HEK293 (cell line): Measurements from ENCODE around the gene CA11.

ENCODE experiments used
- BCL11A ChIP-seq: fragments of 450-650 bp; formaldehyde crosslinking; IDR thresholded peaks from 2 replicates; pipeline ENCODE4 v1.5.1; 2016; ENCODE audit warnings: low read depth, missing biosample characterization, missing genetic modification characterization
- ELK4 ChIP-seq: IDR thresholded peaks from 2 replicates; pipeline ENCODE4 v1.6.1; 2011; ENCODE audit warnings: mild to moderate bottlenecking, low read depth, low read length, borderline replicate concordance
- KLF8 ChIP-seq: fragments of 450-650 bp; formaldehyde crosslinking; IDR thresholded peaks from 2 replicates; pipeline ENCODE4 v1.5.1; 2016; ENCODE audit warnings: missing biosample characterization, missing genetic modification characterization
- PATZ1 ChIP-seq: fragments of 450-650 bp; formaldehyde crosslinking; IDR thresholded peaks from 2 replicates; pipeline ENCODE4 v1.5.1; 2016; ENCODE audit warnings: missing biosample characterization, missing genetic modification characterization
- PRDM10 ChIP-seq: fragments of 450-650 bp; formaldehyde crosslinking; IDR thresholded peaks from 2 replicates; pipeline ENCODE4 v1.5.1; 2016; ENCODE audit warnings: missing biosample characterization, missing genetic modification characterization
- ZBTB8A ChIP-seq: fragments of 450-650 bp; formaldehyde crosslinking; IDR thresholded peaks from 2 replicates; pipeline ENCODE4 v1.5.1; 2016; ENCODE audit warnings: missing biosample characterization, missing genetic modification characterization
- ZFP41 ChIP-seq: fragments of 450-650 bp; formaldehyde crosslinking; IDR thresholded peaks from 2 replicates; pipeline ENCODE4 v1.5.1; 2016; ENCODE audit warnings: missing biosample characterization, missing genetic modification characterization, borderline replicate concordance
- ZIC2 ChIP-seq: fragments of 450-650 bp; formaldehyde crosslinking; IDR thresholded peaks from 2 replicates; pipeline ENCODE4 v1.5.1; 2016; ENCODE audit warnings: missing biosample characterization, missing genetic modification characterization
- ZNF138 ChIP-seq: fragments of 450-650 bp; formaldehyde crosslinking; IDR thresholded peaks from 2 replicates; pipeline ENCODE4 v1.5.1; 2016; ENCODE audit warnings: missing biosample characterization, missing genetic modification characterization, borderline replicate concordance
- ZNF169 ChIP-seq: fragments of 450-650 bp; formaldehyde crosslinking; IDR thresholded peaks from 2 replicates; pipeline ENCODE4 v1.5.1; 2016; ENCODE audit warnings: missing biosample characterization, missing genetic modification characterization
- ZNF202 ChIP-seq: fragments of 450-650 bp; formaldehyde crosslinking; IDR thresholded peaks from 2 replicates; pipeline ENCODE4 v1.5.1; 2016; ENCODE audit warnings: missing biosample characterization, missing genetic modification characterization, borderline replicate concordance
- ZNF221 ChIP-seq: fragments of 450-650 bp; formaldehyde crosslinking; IDR thresholded peaks from 2 replicates; pipeline ENCODE4 v1.5.1; 2017; ENCODE audit warnings: missing biosample characterization, missing genetic modification characterization, borderline replicate concordance
- ZNF23 ChIP-seq: fragments of 450-650 bp; formaldehyde crosslinking; IDR thresholded peaks from 2 replicates; pipeline ENCODE4 v1.5.1; 2016; ENCODE audit warnings: missing biosample characterization, missing genetic modification characterization, borderline replicate concordance
- ZNF24 ChIP-seq: fragments of 450-650 bp; formaldehyde crosslinking; IDR thresholded peaks from 2 replicates; pipeline ENCODE4 v1.5.1; 2016; ENCODE audit warnings: missing biosample characterization, missing genetic modification characterization
- ZNF26 ChIP-seq: fragments of 450-650 bp; formaldehyde crosslinking; IDR thresholded peaks from 2 replicates; pipeline ENCODE4 v1.5.1; 2016; ENCODE audit warnings: missing biosample characterization, missing genetic modification characterization
- ZNF311 ChIP-seq: fragments of 450-650 bp; formaldehyde crosslinking; IDR thresholded peaks from 2 replicates; pipeline ENCODE4 v1.5.1; 2017; ENCODE audit warnings: missing biosample characterization, missing genetic modification characterization, borderline replicate concordance
- ZNF335 ChIP-seq: fragments of 450-650 bp; formaldehyde crosslinking; conservative IDR thresholded peaks from 2 replicates; pipeline ENCODE4 v1.5.1; 2016; ENCODE audit warnings: missing biosample characterization, missing genetic modification characterization
- ZNF362 ChIP-seq: fragments of 450-650 bp; formaldehyde crosslinking; IDR thresholded peaks from 2 replicates; pipeline ENCODE4 v1.5.1; 2016; ENCODE audit warnings: missing biosample characterization, missing genetic modification characterization
- ZNF37A ChIP-seq: fragments of 450-650 bp; IDR thresholded peaks from 2 replicates; pipeline ENCODE4 v1.5.1; 2018; ENCODE audit warnings: missing biosample characterization, missing genetic modification characterization
- ZNF394 ChIP-seq: fragments of 450-650 bp; formaldehyde crosslinking; IDR thresholded peaks from 2 replicates; pipeline ENCODE4 v1.5.1; 2016; ENCODE audit warnings: missing biosample characterization, missing genetic modification characterization, mild to moderate bottlenecking, moderate library complexity, borderline replicate concordance
- ZNF404 ChIP-seq: fragments of 450-650 bp; formaldehyde crosslinking; IDR thresholded peaks from 2 replicates; pipeline ENCODE4 v1.5.1; 2017; ENCODE audit warnings: missing biosample characterization, missing genetic modification characterization
- ZNF433 ChIP-seq: fragments of 450-650 bp; formaldehyde crosslinking; IDR thresholded peaks from 2 replicates; pipeline ENCODE4 v1.5.1; 2016; ENCODE audit warnings: missing biosample characterization, missing genetic modification characterization, low read depth
- ZNF449 ChIP-seq: fragments of 450-650 bp; formaldehyde crosslinking; IDR thresholded peaks from 2 replicates; pipeline ENCODE4 v1.5.1; 2017; ENCODE audit warnings: missing biosample characterization, mild to moderate bottlenecking, missing genetic modification characterization, moderate library complexity
- ZNF514 ChIP-seq: fragments of 450-650 bp; formaldehyde crosslinking; IDR thresholded peaks from 2 replicates; pipeline ENCODE4 v1.5.1; 2016; ENCODE audit warnings: missing biosample characterization, missing genetic modification characterization
- ZNF549 ChIP-seq: fragments of 450-650 bp; IDR thresholded peaks from 2 replicates; pipeline ENCODE4 v1.5.1; 2018; ENCODE audit warnings: missing biosample characterization, missing genetic modification characterization, mild to moderate bottlenecking, inconsistent platforms, moderate library complexity
- ZNF561 ChIP-seq: fragments of 450-650 bp; IDR thresholded peaks from 2 replicates; pipeline ENCODE4 v1.5.1; 2018; ENCODE audit warnings: missing biosample characterization, missing genetic modification characterization, borderline replicate concordance
- ZNF571 ChIP-seq: fragments of 450-650 bp; formaldehyde crosslinking; IDR thresholded peaks from 2 replicates; pipeline ENCODE4 v1.5.0; 2017; ENCODE audit warnings: missing biosample characterization, missing genetic modification characterization
- ZNF610 ChIP-seq: fragments of 450-650 bp; formaldehyde crosslinking; IDR thresholded peaks from 2 replicates; pipeline ENCODE4 v1.5.1; 2016; ENCODE audit warnings: missing biosample characterization, missing genetic modification characterization, borderline replicate concordance
- ZNF747 ChIP-seq: fragments of 450-650 bp; formaldehyde crosslinking; IDR thresholded peaks from 2 replicates; pipeline ENCODE4 v1.5.1; 2016; ENCODE audit warnings: missing biosample characterization, missing genetic modification characterization

The CA11 gene

GRCh38 chr19:48644839-48645619 lies 958 bp downstream of the CA11 start (continued):
- peak; percentile 70; the same call in 1 of the 2 replicates for TF ChIP-seq ZNF449 (tag by site-specific recombination)
- peak; percentile 43 for TF ChIP-seq PATZ1 (tag by site-specific recombination)
- TF ChIP-seq KLF8 (tag by site-specific recombination) = no peak
- no peak for TF ChIP-seq ELK4
- TF ChIP-seq BCL11A = peak; percentile 25; the same call in 1 of the 2 replicates
- no peak for TF ChIP-seq ZFP41
- TF ChIP-seq ZNF169 = no peak
- peak; percentile 42; the same call in 1 of the 2 replicates for TF ChIP-seq ZNF362 (tag by site-specific recombination)
- TF ChIP-seq ZNF221 (tag by site-specific recombination) = no peak
- TF ChIP-seq ZNF747 (tag by site-specific recombination) = no peak
- TF ChIP-seq ZNF433 (tag by site-specific recombination) = no peak
- TF ChIP-seq ZNF311 (tag by site-specific recombination) = no peak
- TF ChIP-seq ZNF571 (tag by site-specific recombination) = no peak
- no peak for TF ChIP-seq ZNF514 (tag by site-specific recombination)
- TF ChIP-seq ZIC2 = peak; percentile 68
- TF ChIP-seq ZNF202 (tag by site-specific recombination) = no peak
- TF ChIP-seq ZNF549 (tag by site-specific recombination) = no peak
- TF ChIP-seq ZNF404 (tag by site-specific recombination) = no peak
- TF ChIP-seq ZNF37A (tag by site-specific recombination) = no peak
- no peak for TF ChIP-seq ZNF24 (tag by site-specific recombination)
- no peak for TF ChIP-seq ZBTB8A (tag by site-specific recombination)
- peak; percentile 45; the same call in 1 of the 2 replicates for TF ChIP-seq PRDM10 (tag by site-specific recombination)
- TF ChIP-seq ZNF26 (tag by site-specific recombination) = no peak
- no peak for TF ChIP-seq ZNF23 (tag by site-specific recombination)
- TF ChIP-seq ZNF335 (tag by site-specific recombination) = peak; percentile 89
- TF ChIP-seq ZNF610 (tag by site-specific recombination) = no peak
- TF ChIP-seq ZNF394 = no peak
- TF ChIP-seq ZNF138 = no peak
- no peak for TF ChIP-seq ZNF561 (tag by site-specific recombination)
